Transverse colon (tissue), 4 donors: ENCODE data around the gene ARL8B.

Experiments
- EP300 ChIP-seq: sonication (generic); formaldehyde crosslinking; IDR thresholded peaks from one replicate; pipeline ENCODE4 v1.6.1; 2017; ENCODE audit warnings: antibody characterized with exemption, low read depth
- POLR2A ChIP-seq: fragments of 450-650 bp; IDR thresholded peaks from one replicate; pipeline ENCODE4 v1.6.1; 2016; ENCODE audit warnings: antibody characterized with exemption, mild to moderate bottlenecking, moderate library complexity
- POLR2AphosphoS5 ChIP-seq, 3 donors: sonication (generic); formaldehyde crosslinking; IDR thresholded peaks; one replicate each; pipeline ENCODE4 v1.6.1; 2016; ENCODE audit warnings: antibody characterized with exemption in 3 of 3
- TF ChIP-seq, protein P1 (sequence below), 5 experiments: fragments of 200-600 bp in 3 of 5; fragments of 450-650 bp in 2 of 5; sonication (generic) in 3 of 5; IDR thresholded peaks; 1 replicate in 2 of 5; 2 replicates in 3 of 5; pipeline ENCODE4 v1.5.1; 2016 to 2017; ENCODE audit warnings: antibody characterized with exemption in 5 of 5, inconsistent platforms in 3 of 5, mild to moderate bottlenecking in 2 of 5, moderate library complexity in 1 of 5

DNA sequence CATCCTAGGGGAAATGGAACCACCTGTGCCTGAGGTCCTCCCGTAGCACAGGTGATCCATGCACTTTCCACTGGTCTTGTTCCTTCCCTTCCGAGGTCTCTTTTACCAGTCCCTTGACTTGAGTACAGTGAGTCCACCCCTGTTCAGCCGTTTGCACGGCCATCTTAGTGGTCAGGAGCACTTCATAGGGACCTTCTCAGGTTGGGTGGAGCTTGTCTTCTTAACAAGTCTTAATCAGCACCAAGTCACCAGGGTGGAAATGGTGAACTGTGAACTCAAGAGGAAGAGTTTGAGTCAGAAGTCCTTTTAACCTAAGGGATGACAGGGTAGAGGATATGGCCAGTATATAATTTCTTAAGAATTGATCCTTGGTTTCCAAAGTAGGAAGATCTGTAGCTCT, 21.4 kb downstream of the ARL8B start:
- TF ChIP-seq, protein P1, sequence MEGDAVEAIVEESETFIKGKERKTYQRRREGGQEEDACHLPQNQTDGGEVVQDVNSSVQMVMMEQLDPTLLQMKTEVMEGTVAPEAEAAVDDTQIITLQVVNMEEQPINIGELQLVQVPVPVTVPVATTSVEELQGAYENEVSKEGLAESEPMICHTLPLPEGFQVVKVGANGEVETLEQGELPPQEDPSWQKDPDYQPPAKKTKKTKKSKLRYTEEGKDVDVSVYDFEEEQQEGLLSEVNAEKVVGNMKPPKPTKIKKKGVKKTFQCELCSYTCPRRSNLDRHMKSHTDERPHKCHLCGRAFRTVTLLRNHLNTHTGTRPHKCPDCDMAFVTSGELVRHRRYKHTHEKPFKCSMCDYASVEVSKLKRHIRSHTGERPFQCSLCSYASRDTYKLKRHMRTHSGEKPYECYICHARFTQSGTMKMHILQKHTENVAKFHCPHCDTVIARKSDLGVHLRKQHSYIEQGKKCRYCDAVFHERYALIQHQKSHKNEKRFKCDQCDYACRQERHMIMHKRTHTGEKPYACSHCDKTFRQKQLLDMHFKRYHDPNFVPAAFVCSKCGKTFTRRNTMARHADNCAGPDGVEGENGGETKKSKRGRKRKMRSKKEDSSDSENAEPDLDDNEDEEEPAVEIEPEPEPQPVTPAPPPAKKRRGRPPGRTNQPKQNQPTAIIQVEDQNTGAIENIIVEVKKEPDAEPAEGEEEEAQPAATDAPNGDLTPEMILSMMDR (IDR thresholded peaks at IDR 0.05) = no peak
- TF ChIP-seq POLR2A (no peak), POLR2AphosphoS5 (IDR thresholded peaks at IDR 0.05) (no peak), EP300 (no peak)
